Activated CD8-positive, alpha-beta memory T cell treated with anti-CD3 and anti-CD28 coated beads for 4 hours (primary cell): ENCODE results near the gene DPY19L2.
"Not testable (repeated sequence)": the region's sequence is repeated elsewhere in the genome, so short reads cannot be mapped to it uniquely, and the experiment has no call there.

Experiments used
- DNase-seq, 2 donors: peaks; one replicate each; pipeline ENCODE4 v3.0.0-alpha.2; 2020; ENCODE audit warnings: low read depth in 2 of 2

The DPY19L2 gene

GRCh38 chr12:63529641-63530040, 138.7 kb downstream of the DPY19L2 start:
- not testable (repeated sequence) for DNase-seq

- no peak for DNase-seq
Measured at GRCh38 chr12:63525831-63526230, 142.5 kb downstream of the DPY19L2 start.

GRCh38 chr12:63521706-63522105, 146.6 kb downstream of the DPY19L2 start:
- DNase-seq: no peak
